ENCODE data around the gene LRRC9. TPM values are rescaled to one million over a fixed set of nuclear protein-coding genes. Genes with fewer than 3 reads are reported as not detected.

The LRRC9 gene
- total RNA-seq, 1 experiment from 2014 or later = 0.77 TPM

GRCh38 chr14:59997449-59997848, 77.5 kb downstream of the LRRC9 start:
- Histone ChIP-seq H4K20me1 (ENCODE audit: control insufficient read depth, insufficient read depth, insufficient read length) (no peaks in the 10 kb centered on the region), H4K5ac (ENCODE audit: insufficient read length, low read depth, low read length) (no peak overlapping the region), H3K4ac (ENCODE audit: low read depth, low read length) (no peak overlapping the region), H3K79me1 (ENCODE audit: insufficient read depth, low read depth, low read length, poor library complexity, severe bottlenecking) (no peaks in the 10 kb centered on the region), H3K4me1 (ENCODE audit: insufficient read depth, low read length) (no peaks in the 10 kb centered on the region), H2BK5ac (ENCODE audit: insufficient read length, low read length) (no peak overlapping the region), H4K91ac (ENCODE audit: insufficient read length, low read depth, low read length) (no peak overlapping the region), H4K8ac (replicated peaks; ENCODE audit: insufficient read length, low read depth, low read length) (no peak overlapping the region), H3K4me2 (ENCODE audit: insufficient read depth, insufficient read length, low read length) (no peak overlapping the region), H2BK20ac (ENCODE audit: low read depth, low read length, poor library complexity, severe bottlenecking) (no peak overlapping the region), H3K14ac (ENCODE audit: insufficient read depth, low read length) (no peak overlapping the region), H3K79me2 (ENCODE audit: insufficient read depth, low read length) (no peaks in the 10 kb centered on the region), H3T11ph (ENCODE audit: low read length) (no peak overlapping the region), H3K9ac (ENCODE audit: extremely low read depth, insufficient read length, low read length) (no peak overlapping the region), H2AFZ (ENCODE audit: low read length) (no peak overlapping the region), H3K27me3 (ENCODE audit: insufficient read depth, low read length) (no peaks in the 10 kb centered on the region), H3K23me2 (ENCODE audit: insufficient read length, low read depth, low read length, poor library complexity, severe bottlenecking) (no peaks in the 10 kb centered on the region), H2BK15ac (ENCODE audit: low read depth, low read length) (no peak overlapping the region), H3K18ac (ENCODE audit: insufficient read length, low read depth, low read length) (no peak overlapping the region), H3K56ac (ENCODE audit: insufficient read length, low read depth, low read length) (no peak overlapping the region), H2BK120ac (ENCODE audit: low read depth, low read length, poor library complexity, severe bottlenecking) (no peak overlapping the region), H2BK12ac (ENCODE audit: insufficient read length, low read depth, low read length) (no peak overlapping the region), H3K23ac (ENCODE audit: insufficient read length, low read depth, low read length) (no peak overlapping the region), H3K27ac (ENCODE audit: insufficient read length, low read depth, low read length) (no peak overlapping the region), H2AK5ac (ENCODE audit: insufficient read length, low read length) (no peak overlapping the region), H3K9me3 (ENCODE audit: control insufficient read depth, low read depth, low read length) (no peaks in the 10 kb centered on the region)
- TF ChIP-seq, protein P1, sequence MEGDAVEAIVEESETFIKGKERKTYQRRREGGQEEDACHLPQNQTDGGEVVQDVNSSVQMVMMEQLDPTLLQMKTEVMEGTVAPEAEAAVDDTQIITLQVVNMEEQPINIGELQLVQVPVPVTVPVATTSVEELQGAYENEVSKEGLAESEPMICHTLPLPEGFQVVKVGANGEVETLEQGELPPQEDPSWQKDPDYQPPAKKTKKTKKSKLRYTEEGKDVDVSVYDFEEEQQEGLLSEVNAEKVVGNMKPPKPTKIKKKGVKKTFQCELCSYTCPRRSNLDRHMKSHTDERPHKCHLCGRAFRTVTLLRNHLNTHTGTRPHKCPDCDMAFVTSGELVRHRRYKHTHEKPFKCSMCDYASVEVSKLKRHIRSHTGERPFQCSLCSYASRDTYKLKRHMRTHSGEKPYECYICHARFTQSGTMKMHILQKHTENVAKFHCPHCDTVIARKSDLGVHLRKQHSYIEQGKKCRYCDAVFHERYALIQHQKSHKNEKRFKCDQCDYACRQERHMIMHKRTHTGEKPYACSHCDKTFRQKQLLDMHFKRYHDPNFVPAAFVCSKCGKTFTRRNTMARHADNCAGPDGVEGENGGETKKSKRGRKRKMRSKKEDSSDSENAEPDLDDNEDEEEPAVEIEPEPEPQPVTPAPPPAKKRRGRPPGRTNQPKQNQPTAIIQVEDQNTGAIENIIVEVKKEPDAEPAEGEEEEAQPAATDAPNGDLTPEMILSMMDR (conservative IDR thresholded peaks at IDR 0.05) = no peak
- Mint-ChIP-seq H3K4me3 (no peak overlapping the region), H3K9me3 (peaks cover 7 to 11% of the 10 kb centered on the region in 2 experiments), H3K27ac (no peak overlapping the region), H3K27me3 (ENCODE audit: low read depth) (no peaks in the 10 kb centered on the region; the same call in none of the 2 replicates), H3K36me3 (ENCODE audit: insufficient read depth in 1 of 3, low read depth in 3 of 3) (peaks cover 0 to 4% (median 0%) of the 10 kb centered on the region in 3 experiments; a peak in 2 of 7 replicates), H3K4me1 (no peaks in the 10 kb centered on the region)
- no peak for DNase-seq
